GM18505 (cell line): ENCODE measurements around the gene DNALI1.

ENCODE experiments used
- ATAC-seq: cut with Tn5 transposase; IDR thresholded peaks from one replicate; pipeline ENCODE4 v1.9.1; 2021; ENCODE audit not compliant: unreplicated experiment
- POLR2A ChIP-seq: IDR thresholded peaks from 4 replicates; pipeline ENCODE4 v1.6.1; 2011; ENCODE audit warnings: borderline replicate concordance; ENCODE audit not compliant: insufficient read depth, insufficient read length; ENCODE audit errors: extremely low read depth

DNALI1 gene

DNA sequence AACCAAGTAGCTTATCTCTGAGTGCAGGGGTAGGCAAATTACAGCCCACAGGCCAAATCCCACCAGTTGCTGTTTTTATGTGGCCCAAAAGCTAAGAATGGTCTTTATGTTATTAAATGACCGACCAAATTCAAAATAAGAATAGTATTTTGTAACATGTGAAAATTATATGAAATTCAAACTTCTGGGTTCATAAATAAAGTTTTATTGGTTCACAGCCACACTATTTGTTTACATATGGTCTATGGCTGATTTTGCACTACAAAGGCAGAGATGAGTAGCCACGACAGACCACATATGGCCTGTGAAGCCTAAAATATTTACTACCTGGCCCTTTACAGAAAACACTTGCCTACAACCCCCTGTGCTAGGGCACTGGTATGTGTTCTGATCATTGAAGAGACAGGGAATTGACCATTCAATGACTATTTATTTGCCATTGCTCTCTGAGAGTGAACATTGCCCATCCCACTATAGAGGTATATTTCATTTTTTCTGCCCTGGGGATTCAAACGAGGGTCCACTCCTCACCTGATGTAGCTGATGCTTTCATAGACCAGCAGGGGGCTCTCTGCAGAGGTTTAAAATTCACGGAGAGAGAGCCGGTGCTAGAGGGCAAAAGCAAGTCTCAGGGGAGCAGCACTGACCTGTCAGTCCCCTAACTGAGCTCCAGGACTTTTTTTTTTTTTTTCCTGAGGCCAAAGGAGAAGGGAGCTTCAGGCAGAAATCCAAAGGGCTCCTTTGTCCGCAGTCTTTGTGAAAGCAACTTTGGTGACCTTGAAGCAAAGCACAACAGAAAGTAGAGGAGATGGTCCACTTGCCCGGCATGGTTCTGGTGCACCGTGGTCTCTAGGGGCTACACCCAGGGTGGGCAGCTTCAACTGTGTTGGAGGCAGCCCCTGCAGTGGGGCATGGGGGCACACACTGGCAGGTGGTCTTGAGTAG lies 46.3 kb downstream of the DNALI1 start:
- no peak for TF ChIP-seq POLR2A
- no peak for ATAC-seq

- TF ChIP-seq POLR2A: no peak
- no peak for ATAC-seq
These were observed 48.4 kb downstream of the DNALI1 start for GRCh38 chr1:37605061-37605650.

GRCh38 chr1:37605806-37606474 lies 49.2 kb downstream of the DNALI1 start:
- no peak for TF ChIP-seq POLR2A
- ATAC-seq: no peak

DNA sequence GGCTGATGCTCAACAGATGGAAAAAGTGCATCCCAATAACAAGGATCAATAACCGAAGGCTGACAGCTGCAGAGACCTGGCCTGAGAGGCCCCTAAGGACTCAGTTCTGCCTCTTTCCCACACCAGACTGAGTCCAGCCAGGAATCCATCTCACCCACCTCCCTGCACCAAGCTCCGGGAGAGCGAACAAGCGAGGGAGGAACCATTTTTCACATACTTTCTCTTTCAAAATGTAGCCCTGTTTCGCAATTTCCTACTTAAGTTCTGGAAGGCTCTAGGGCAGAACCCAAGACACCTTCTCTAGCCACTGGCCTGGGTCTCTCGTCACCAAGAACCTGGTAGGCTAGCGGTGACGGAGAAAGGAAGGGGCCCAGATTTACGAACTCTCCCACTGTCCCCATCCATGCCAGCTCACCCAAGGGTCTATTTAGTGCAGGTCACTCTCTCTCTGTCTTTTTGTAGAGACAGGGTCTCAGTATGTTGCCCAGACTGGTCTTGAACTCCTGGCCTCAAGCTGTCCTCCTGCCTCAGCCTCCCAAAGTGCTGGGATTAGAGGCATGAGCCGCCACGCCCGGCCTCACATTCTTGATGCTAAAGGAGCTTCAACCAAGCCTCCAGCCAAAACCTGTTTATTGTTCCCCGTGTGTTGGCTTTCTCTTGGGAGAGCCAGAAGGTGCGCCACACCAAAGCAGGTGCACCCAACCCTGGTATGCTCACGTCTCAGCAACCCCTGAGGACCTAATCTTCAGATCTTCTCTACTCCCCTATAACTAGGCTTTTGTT lies 49.9 kb downstream of the DNALI1 start:
- ATAC-seq: no peak
- TF ChIP-seq POLR2A: no peak

GRCh38 chr1:37609002-37609401 lies 52.3 kb downstream of the DNALI1 start:
- no peak for TF ChIP-seq POLR2A
- no peak for ATAC-seq

DNA sequence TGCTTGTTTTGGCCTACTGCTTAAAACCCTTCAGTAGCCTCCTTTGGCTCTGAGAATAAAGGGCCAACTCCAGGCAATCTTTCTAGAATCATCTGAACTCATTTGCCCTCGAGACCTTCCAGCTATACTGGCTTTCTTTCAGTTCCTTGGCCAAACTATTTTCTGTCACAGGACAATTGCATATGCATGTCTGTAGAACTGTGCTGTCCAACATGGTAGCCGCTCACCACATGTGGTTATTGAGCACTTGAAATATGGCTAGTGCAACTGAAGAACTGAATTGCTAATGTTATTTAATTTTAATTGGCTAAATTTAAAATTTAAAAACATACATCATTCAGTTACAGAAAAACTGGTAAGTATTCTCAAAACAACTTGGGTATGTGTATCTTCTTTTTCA lies 53.3 kb downstream of the DNALI1 start:
- no peak for ATAC-seq
- no peak for TF ChIP-seq POLR2A

DNA sequence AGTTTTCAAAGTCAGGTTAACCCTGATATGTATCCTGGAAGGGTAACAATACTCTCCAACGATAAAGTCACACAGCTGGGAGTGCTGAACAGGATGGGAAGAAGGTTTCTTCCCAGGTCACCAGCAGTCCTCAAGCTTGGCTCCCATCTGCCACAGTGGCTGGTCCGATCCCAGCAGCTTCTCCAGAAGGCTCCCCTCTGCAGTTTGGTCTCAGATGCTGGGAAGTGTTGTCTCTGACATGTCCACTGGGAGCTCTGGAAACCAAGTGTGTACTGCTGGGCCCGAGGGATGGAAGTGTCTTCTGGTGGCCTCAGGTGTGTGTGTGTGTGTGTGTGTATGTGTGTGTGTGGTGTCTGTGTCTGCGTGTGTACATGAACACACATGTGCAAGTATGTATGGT lies 55.4 kb downstream of the DNALI1 start:
- ATAC-seq: no peak
- no peak for TF ChIP-seq POLR2A

DNA sequence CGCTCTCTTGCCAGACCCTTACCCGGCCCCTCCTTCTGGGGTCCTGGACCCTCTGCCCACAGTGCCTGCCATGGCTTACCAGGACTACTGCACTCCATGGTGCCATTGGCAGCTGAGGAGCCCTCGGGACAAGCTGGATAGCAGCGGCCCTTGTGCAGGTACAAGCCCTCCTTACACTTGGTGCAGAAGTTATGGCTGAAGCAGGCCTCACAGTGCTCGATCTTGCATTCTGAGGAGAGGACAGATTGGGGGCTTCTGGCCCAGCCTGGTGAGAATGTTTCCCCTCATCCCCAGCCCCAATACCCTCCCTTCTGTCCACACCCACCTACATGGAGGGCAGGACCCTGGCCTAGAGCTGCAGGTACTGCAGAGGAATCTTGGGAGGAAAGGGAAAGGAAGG lies 57.4 kb downstream of the DNALI1 start:
- ATAC-seq: no peak
- TF ChIP-seq POLR2A: no peak

DNA sequence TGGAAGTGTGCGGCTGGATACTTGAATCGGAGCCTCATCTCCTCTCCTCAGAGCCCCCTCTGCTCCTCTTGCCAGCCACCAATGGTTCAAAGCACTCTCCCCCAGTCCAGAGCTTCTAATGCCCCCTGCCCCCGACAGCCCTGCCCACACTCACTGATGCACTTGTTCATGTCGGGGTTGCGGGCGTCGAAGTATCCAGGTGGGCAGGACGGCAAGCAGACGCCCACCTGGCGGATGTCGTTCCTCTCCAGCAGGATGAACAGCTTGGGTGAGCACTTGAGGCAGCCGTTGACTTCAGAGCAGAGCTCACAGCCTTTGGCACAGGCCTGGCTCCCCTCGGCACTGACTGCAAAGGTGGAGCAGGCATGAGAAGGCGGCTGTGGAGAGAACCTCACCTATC lies 59.6 kb downstream of the DNALI1 start:
- ATAC-seq: no peak

More for the DNA sequence above, 59.6 kb downstream of the DNALI1 start:
- no peak for TF ChIP-seq POLR2A
